PFSK-1 (cell line): ENCODE data around the gene CAMTA1.

Experiments
- POLR2AphosphoS5 ChIP-seq: IDR thresholded peaks from 2 replicates; pipeline ENCODE4 v1.6.1; 2012; ENCODE audit warnings: low read depth, mild to moderate bottlenecking, control low read depth, low read length, moderate library complexity
- SIN3A ChIP-seq: IDR thresholded peaks from 2 replicates; pipeline ENCODE4 v1.6.1; 2012; ENCODE audit warnings: mild to moderate bottlenecking, low read length, moderate library complexity, borderline replicate concordance; ENCODE audit not compliant: insufficient read depth
- TAF1 ChIP-seq: IDR thresholded peaks from 2 replicates; pipeline ENCODE4 v1.6.1; 2012; ENCODE audit warnings: low read length, control low read depth, borderline replicate concordance; ENCODE audit not compliant: insufficient read depth

GRCh38 chr1:7628273-7628672, 843.0 kb downstream of the CAMTA1 start:
- TF ChIP-seq TAF1 = no peak
- no peak for TF ChIP-seq POLR2AphosphoS5
- no peak for TF ChIP-seq SIN3A
